NCI-H526 (cell line): Measurements from ENCODE around the gene MAP4K4.

Experiments
- DNase-seq, 2 experiments: peaks; one replicate each; lab custom pipeline; 2025; lab: John Stamatoyannopoulos, UW

The MAP4K4 gene

DNA sequence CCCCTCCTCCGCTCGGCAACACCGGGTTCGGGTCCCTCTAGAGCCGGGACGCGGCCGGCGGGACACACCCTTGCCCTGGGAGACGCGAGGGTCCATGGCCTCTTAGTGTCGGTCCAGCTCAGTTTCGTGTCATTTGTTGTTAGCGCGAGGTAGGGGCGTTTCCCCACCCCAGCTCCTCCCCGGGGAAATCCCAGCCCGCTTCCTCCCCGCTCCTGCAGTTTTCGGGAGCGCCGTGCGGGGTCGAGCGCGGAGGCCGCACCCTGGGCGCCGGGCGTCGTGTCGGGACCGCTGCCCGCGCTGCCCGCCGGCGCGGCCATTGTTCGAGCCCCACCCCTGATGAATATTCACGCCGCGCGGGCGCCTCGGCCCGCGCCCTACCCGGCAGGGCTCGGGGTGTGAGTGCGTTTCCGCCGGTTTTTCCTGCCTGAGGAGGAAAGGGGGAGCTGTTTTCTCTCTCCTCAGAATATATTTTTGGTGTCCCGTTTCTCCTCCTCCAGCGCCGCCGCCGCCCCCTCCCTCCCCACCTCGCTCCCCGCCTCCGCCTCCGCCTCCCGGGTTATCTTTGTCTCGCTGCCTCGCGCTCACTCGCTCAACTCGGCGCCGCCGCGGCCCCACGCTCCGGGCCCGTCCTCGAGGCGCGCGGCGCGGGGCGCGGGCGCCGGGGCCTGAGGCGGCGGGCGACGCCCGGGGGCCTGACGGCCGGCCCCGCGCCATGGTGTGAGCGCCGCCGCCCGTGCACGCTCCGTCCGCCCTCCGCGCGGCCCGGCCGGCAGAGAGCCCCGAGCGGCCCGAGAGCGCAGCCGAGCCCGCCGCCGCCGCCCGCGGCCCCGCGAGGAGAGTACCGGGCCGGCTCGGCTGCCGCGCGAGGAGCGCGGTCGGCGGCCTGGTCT, at the start of gene MAP4K4:
TSS of gene MAP4K4 (plus strand) at position 584 of the 890 bp plus-strand sequence. CDS start 374 bp downstream, outside the sequence.
- DNase-seq: peak in 1 of 2 experiments; percentile 88

- DNase-seq: no peak
Observed at GRCh38 chr2:101653469-101653868, 44.0 kb upstream of the MAP4K4 start.

DNA sequence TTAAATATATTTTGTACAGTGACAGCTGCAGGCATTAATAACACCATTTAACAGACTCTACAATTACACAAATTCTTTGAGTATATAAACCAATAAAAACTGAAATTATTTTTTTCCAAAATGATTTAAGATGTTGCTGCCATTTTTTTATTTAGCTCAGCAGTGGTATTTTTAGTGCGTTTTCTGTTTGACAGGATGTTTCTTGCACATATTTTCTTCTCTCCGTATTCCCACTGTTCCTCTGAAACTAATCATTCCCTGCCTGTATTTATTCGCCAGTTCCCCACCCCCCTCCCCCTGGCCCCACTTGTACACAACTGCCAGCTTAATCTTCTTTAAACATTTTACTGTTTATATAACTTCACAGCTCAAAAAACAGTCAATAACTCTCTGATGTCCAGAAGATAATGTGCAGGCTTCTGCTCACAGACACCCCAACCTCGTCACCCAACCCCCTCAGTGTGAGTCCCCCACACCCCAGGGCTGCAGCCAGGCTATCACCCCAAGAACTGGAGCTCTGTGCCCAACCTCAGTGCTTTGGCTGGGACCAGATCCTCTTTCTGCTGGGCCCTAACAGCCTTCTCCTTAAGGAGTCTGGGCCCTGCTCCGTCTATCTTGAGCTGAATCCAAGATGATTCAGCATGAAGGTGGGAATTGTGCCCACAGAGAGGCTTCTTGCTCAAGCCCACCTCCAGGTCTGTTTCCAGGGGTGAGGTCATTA, 41.6 kb upstream of the MAP4K4 start:
- no peak for DNase-seq

- no peak for DNase-seq
Observed at GRCh38 chr2:101657787-101658186, 39.7 kb upstream of the MAP4K4 start.

DNA sequence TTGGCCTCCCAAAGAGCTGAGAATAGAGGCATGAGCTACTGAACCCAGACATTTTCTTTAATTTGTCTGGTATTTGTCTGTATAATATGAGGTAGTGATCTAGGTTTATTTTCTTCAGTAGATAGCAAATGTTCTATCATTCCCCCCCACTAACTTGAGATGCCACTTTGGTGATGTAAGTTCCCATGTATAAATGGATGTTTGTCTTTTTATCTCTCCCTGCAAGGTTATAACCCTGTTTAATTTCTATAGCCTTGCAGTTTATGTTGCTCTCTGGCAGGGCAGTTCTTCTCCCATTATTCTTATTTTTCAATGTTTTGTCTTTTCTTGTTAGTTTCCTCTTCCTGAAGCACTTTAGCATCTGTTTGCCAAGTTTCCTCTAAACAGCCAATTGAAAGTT, 39.1 kb upstream of the MAP4K4 start:
- no peak for DNase-seq

GRCh38 chr2:101665312-101665711, 32.2 kb upstream of the MAP4K4 start:
- no peak for DNase-seq

DNA sequence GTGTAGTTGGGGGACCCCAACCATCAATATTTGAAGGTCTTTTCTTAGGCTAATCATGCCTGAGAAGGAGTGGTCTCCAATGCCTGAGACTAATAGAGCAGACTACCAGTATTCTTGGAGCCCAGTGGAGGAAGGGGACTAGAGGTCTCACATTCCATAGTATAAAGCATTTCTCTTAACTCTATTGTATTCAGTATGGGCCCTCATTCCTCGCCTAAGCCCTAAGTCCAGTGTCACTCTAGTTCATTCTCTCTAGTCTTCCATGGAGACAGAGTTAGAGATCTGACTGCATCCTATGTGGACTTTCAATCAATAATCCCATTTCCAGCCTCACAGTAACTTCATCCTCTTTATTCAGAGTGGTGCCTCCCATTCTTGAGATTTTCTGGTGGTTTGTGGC, 29.7 kb upstream of the MAP4K4 start:
- no peak for DNase-seq

DNA sequence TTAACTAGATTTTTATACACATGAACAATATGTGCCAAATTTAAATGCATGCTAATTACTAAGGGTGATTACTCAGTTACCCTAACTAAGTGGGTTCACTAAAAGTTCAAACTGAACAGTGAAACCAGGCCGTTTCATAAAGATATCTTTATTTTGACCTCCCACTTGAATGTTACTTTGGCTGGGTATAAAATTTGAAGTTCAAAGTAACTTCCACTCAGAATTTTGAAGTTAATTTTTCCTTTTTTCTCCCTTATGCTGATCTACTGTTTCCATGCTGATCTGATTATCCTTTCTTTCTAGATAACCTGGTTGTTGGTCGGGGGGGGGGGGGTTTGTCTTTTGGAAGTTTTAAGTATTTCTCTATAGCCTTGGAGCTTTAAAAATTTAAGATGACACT, 25.5 kb upstream of the MAP4K4 start:
- DNase-seq: no peak

DNA sequence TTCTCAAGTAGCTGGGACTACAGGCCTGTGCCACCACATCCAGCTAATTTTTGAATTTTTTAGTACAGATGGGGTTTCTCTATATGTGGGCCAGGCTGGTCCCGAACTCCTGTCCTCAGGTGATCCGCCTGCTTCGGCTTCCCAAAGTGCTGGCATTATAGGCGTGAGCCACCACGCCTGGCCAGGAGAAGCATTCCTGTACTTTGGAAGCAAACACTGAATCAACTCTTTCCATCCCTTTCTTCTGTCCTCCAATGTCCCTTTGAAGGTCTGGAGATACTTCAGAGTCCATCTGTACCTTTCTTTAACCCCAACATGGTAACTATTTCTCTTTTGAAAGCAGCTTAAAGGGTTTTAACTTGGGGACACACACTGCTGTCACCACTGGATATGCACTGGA, 23.6 kb upstream of the MAP4K4 start:
- DNase-seq: no peak

- no peak for DNase-seq
Observed at GRCh38 chr2:101675512-101675911, 22.0 kb upstream of the MAP4K4 start.

DNA sequence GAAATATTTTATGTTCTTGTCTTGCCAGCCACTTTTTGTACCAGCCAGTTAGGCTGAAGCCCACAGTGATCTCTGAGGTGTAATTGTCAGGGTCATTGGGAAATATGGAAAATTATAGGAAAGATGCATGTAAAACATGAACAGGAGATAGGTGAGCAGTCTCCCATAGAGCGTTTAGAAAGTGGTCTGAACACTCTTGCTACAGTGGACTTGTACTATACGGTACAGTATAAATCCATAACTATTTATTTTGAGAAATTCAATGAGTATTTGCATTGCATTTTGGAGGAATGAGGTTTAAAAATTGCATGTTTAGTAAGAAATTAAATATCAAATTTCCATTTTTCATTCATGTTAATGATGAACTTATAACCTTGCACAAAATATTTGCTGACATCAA, 20.8 kb upstream of the MAP4K4 start:
- no peak for DNase-seq

- no peak for DNase-seq
Observed at GRCh38 chr2:101677658-101678057, 19.8 kb upstream of the MAP4K4 start.

GRCh38 chr2:101678379-101678778, 19.1 kb upstream of the MAP4K4 start:
- DNase-seq: no peak

GRCh38 chr2:101679037-101679726, 18.3 kb upstream of the MAP4K4 start:
- DNase-seq: no peak

- DNase-seq: no peak
Observed at GRCh38 chr2:101679801-101680487, 17.6 kb upstream of the MAP4K4 start.

- DNase-seq: no peak
Observed at GRCh38 chr2:101682311-101682710, 15.2 kb upstream of the MAP4K4 start.

DNA sequence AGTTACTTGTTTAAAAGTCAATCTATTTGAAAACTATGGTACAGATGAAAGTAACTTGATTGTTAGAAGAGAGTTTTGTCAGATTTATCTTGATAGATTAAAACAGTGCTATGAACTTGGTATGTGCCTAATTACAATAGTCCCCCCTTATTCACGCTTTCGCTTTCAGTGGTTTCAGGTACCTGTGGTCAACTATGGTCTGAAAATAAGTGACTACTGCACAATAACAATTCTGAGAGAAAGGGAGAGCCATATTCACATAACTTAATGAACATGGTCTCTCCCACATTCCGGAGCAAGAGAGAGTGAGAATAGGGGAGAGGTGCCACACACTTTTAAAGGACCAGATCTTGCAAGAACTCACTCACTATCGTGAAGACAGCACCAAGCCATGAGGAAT, 13.2 kb upstream of the MAP4K4 start:
- no peak for DNase-seq

DNA sequence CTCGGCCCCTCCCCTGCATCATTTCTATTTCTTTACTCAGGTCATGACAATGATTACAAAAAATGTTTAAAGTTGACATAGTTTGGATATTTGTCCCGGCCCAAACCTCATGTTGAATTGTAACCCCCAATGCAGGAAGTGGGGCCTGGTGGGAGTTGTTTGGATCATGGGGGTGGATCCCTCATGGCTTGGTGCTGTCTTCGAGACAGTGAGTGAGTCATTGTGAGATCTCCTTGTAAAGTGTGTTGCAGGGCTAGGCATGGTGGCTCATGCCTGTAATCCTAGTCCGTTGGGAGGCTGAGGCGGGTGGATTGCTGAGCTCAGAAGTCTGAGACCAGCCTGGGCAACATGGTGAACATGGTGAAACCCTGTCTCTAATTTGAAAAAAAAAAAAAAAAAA, 9.2 kb upstream of the MAP4K4 start:
- no peak for DNase-seq

DNA sequence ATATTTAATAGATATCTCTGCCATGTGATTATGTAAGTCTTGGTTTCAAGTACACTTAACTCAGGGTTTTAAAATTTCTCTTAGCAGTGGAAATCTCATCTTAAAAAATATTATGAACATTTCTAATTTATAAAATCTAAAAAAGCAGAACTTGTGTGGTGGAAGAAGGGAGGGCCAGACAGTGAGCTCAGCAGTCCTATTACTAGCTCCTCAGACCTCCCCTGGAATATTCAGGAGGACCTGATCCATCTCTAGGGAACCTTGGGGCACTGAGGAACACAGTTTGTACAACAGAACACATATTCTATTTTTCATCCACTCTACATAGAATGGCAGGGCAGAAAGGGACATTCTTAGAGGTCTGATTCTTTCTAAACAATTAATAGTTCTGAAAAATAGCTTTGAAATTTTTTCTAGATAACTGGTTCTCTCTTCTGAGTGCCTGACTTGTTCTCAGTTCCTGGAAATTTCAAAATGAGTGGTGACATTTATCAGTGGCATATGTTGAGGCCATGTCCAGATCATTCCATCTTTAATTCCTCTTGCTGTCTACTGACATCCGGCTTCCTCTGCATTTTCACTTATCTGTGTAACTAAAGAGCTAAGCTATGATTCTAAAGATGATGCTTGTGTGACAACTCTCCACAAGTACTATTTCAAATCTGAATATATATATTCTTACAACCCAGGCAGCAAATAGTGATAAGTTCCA, 8.2 kb upstream of the MAP4K4 start:
- no peak for DNase-seq

DNA sequence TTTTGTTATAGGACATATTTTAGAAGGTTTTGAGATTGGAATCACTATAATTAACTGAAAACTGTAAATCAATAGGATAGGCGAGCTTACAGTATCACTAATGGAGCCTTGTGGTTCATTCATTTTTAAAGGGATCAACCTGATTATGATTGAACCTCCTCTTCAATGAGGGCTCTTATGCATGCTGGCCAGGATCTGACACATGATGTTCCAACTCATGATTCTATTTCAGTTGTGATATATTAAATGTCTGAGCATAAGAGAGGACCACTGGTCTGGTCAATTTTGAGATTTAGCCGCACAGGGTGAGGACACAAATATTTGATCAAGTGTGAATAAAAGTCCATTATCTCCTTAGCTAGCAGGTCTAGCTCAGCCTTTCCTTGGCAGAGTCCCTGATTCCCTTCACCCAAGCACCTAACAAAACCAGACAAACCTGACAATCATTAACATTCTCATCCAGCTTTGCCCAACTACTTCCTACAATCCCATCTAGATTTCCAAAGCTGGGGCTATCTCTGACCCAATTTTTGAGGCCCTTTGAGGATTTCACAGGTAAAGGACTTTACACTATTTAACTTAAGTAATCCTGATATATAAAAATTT, 6.9 kb upstream of the MAP4K4 start:
- no peak for DNase-seq

DNA sequence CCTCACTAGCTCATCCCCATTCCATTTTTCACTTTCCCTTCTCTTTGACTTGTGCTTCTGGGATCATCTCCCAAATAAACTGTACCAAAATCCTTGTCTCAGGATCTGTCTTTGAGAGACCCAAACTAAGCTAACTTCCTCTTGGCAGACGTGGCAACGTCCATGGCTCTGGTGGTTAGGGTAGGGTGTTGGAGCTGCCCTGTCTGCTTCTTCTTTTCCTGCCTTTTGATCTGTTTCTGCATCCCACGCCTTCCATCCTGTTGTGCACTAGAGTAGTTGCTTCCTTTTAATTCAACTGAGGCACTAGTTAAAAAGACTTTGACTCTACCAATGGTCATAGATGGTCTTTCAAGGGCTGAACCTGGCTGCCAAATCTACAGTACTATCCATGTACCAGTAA, 5.5 kb upstream of the MAP4K4 start:
- DNase-seq: no peak
